Aorta (tissue), 5 donors: ENCODE data around the gene KRTAP2-4. TPM values are rescaled to one million over a fixed set of nuclear protein-coding genes. Genes with fewer than 3 reads are reported as not detected.
A peak's percentile ranks its signal among the peaks of the same experiment; 100 is the strongest.
"Not testable (repeated sequence)": the region's sequence is repeated elsewhere in the genome, so short reads cannot be mapped to it uniquely, and the experiment has no call there.

Experiments
- ATAC-seq: fragments of 200-7000 bp; cut with Tn5 transposase; one replicate; pipeline ENCODE4 v1.9.1; 2022; ENCODE audit warnings: moderate library complexity; ENCODE audit not compliant: low FRiP score
- DNase-seq, 2 donors: peaks; one replicate each; pipeline ENCODE4 v3.0.0-alpha.2; 2020
- H3K27ac ChIP-seq, 2 donors: one replicate each; pipeline ENCODE4 v1.5.1; 2013; ENCODE audit warnings: low read length in 2 of 2, mild to moderate bottlenecking in 2 of 2, moderate library complexity in 2 of 2, control low read depth in 1 of 2, inconsistent platforms in 1 of 2, low read depth in 1 of 2
- H3K27me3 ChIP-seq, 2 donors: one replicate each; pipeline ENCODE4 v1.6.1; 2013; ENCODE audit warnings: control low read depth in 1 of 2, low read length in 1 of 2, mild to moderate bottlenecking in 1 of 2, moderate library complexity in 1 of 2; ENCODE audit not compliant: insufficient read depth in 2 of 2, control insufficient read depth in 1 of 2
- H3K36me3 ChIP-seq, 2 donors: one replicate each; pipeline ENCODE4 v1.6.1; 2013; ENCODE audit warnings: control low read depth in 1 of 2, low read length in 1 of 2, mild to moderate bottlenecking in 1 of 2; ENCODE audit not compliant: insufficient read depth in 2 of 2, control insufficient read depth in 1 of 2
- H3K4me1 ChIP-seq, 2 donors: one replicate each; pipeline ENCODE4 v1.6.1; 2013; ENCODE audit warnings: low read length in 2 of 2, control low read depth in 1 of 2, mild to moderate bottlenecking in 1 of 2, moderate library complexity in 1 of 2; ENCODE audit not compliant: insufficient read depth in 2 of 2, control insufficient read depth in 1 of 2
- H3K4me3 ChIP-seq, 2 donors: one replicate each; pipeline ENCODE4 v1.5.1; 2013; ENCODE audit warnings: low read length in 2 of 2, control low read depth in 1 of 2, mild to moderate bottlenecking in 1 of 2
- H3K9me3 ChIP-seq: one replicate; pipeline ENCODE4 v1.6.1; 2013; ENCODE audit warnings: mild to moderate bottlenecking, low read length; ENCODE audit not compliant: control insufficient read depth
- WGBS, 2 donors: extraction: QIAGEN DNeasy Blood & Tissue Kit; methylation state at CpG; one replicate each; pipeline ENCODE4 v1.1.7; 2013; 5-methylcytosine and 5-hydroxymethylcytosine counted together
- intact Hi-C, 2 donors: fragments of 100-400 bp; cut with DNase I; formaldehyde crosslinking; loops; one replicate each; pipeline versions ENCODE4 v1.14.2 to v1.15.0; 2022
- polyA plus RNA-seq, 2 donors: library from polyadenylated mRNA; stranded (reverse); fragments of 200-250 nt; gene quantifications; one replicate each; pipeline ENCODE4 v1.2.3, GENCODE V29; 2013
- total RNA-seq, 2 donors: library from RNA; stranded (reverse); fragmentation: NEBNext Ultra II Directional; extraction: Animal tissue kit (Norgen Biotek cat#: 25700); gene quantifications; one replicate each; pipeline ENCODE4 v1.2.1, GENCODE V29; 2021
- donor health status: healthy with polysubstance abuse.
- donor health status: Bipolar disorder and iron deficiency.
- donor health status: DM: no; HTN: no; CAD: no.
- donor health status: DM: no; HTN: no; CAD: no.
- donor health status: DM: yes; HTN: yes; CAD: no.

Gene KRTAP2-4
- total and polyA plus RNA-seq, 4 donors = not detected

DNA sequence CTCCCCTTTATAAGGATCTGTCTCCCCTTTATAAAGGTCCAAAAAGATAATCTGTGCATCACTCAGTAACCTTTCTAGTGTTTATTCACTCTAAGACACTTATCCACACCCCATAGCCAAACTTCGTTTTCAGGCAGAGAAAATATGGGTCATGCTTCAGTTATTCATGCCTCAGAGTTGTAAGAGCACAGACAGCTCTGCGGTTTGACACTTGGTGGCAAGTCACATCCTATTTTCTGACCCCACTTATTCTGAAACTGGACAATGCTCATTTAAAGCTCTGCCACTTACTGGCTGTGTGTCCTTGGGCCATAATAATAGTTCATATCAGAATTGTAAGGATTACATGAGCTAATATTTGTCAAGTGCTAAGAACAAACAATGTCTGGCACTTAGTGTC is 16.6 kb downstream of the KRTAP2-4 start:
- DNase-seq (no peak), ATAC-seq (no peak)
- H3K4me3 ChIP-seq = no peak overlapping the region
- no peaks in the 10 kb centered on the region for H3K27me3 ChIP-seq
- no peaks in the 10 kb centered on the region for H3K9me3 ChIP-seq
- H3K4me1 ChIP-seq = no peaks in the 10 kb centered on the region
- H3K36me3 ChIP-seq = no peaks in the 10 kb centered on the region
- intact Hi-C loops = no loop called here
- WGBS, 2 donors = 29 to 35% methylated on average over 2 of the region's 2 CpGs
- H3K27ac ChIP-seq = no peak overlapping the region

GRCh38 chr17:41048441-41048840 is 17.2 kb downstream of the KRTAP2-4 start:
- DNase-seq = no peak
- Histone ChIP-seq H3K27me3 (no peaks in the 10 kb centered on the region), H3K9me3 (no peaks in the 10 kb centered on the region), H3K4me3 (no peak overlapping the region), H3K36me3 (no peaks in the 10 kb centered on the region), H3K27ac (no peak overlapping the region), H3K4me1 (no peaks in the 10 kb centered on the region)
- no peak for ATAC-seq
- intact Hi-C loops = no loop called here
- 45 to 51% methylated on average over 7 of the region's 7 CpGs for WGBS, 2 donors

- peak; percentile 52 for ATAC-seq
- intact Hi-C loops, H3K9me3 ChIP-seq, H3K36me3 ChIP-seq, H3K27me3 ChIP-seq, H3K27ac ChIP-seq, H3K4me3 ChIP-seq, H3K4me1 ChIP-seq, DNase-seq: not testable (repeated sequence)
- 44 to 46% methylated on average over 8 to 10 of the region's 33 CpGs for WGBS, 2 donors
Observed at GRCh38 chr17:41046735-41047465, 18.8 kb downstream of the KRTAP2-4 start, which contains the start of gene KRTAP2-1. Gene KRTAP2-1, minus strand, starts transcription at chr17:41047316. Its CDS starts 49 bp downstream, at chr17:41047267.

DNA sequence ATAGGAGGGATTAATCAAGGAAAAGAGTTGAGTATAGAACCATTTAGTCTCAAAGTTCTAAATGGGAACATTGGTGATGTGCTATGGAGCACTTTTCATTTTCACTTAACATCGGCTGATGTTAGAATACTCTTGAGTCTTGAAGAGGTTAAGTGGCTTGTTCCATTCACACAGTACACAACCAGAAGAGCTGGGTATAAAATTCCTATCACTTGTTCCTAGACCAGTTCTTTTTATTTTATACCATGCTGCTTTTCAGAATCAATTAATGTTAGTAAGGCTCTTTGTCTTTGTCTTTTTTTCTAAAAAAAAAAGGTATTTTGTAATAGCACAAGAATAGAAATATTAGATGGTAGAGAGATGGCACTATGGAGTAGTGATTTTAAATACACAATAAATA is 22.7 kb downstream of the KRTAP2-4 start:
- no peak overlapping the region for H3K27ac ChIP-seq
- ATAC-seq = no peak
- 96 to 97% methylated on average over 1 of the region's 1 CpG for WGBS, 2 donors

GRCh38 chr17:41040783-41041571 is 24.7 kb downstream of the KRTAP2-4 start, which contains the start of gene KRTAP1-1:
Gene KRTAP1-1, minus strand, starts transcription at chr17:41041450. Its CDS starts 53 bp downstream, at chr17:41041397.
- intact Hi-C loops, ATAC-seq: not testable (repeated sequence)
- WGBS, 2 donors = 47 to 54% methylated on average over 11 to 14 of the region's 14 CpGs

More for the DNA sequence above, 22.7 kb downstream of the KRTAP2-4 start:
- no peak overlapping the region for H3K4me3 ChIP-seq
- H3K27me3 ChIP-seq = no peaks in the 10 kb centered on the region
- no peaks in the 10 kb centered on the region for H3K36me3 ChIP-seq
- intact Hi-C loops = no loop called here
- DNase-seq = no peak
- H3K9me3 ChIP-seq = no peaks in the 10 kb centered on the region
- H3K4me1 ChIP-seq = no peaks in the 10 kb centered on the region

DNA sequence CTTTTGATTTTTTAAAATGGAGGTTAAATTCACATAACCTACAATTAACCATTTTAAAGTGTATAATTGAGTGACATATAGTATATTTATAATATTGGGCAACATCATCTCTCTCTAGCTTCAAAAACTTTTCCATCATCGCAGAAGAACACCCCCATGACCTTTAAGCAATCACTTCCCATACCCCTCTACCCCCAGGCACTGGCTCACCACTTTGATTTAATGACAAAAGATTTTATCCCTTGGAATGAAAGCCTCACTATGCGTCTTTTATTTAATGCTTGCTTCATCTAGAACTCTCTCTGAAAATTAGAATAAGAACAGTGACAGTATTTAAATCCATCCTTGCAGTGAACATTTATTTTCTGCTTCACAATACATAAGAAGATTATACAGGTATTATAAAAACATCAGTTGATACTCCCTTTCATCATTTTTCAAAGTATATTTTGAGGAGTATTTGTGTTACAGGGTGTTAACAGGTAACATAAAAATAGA is 27.8 kb downstream of the KRTAP2-4 start:
- H3K4me1 ChIP-seq = no peaks in the 10 kb centered on the region
- H3K27me3 ChIP-seq = no peaks in the 10 kb centered on the region
- no peaks in the 10 kb centered on the region for H3K36me3 ChIP-seq
- intact Hi-C loops = no loop called here
- H3K9me3 ChIP-seq = no peaks in the 10 kb centered on the region
- WGBS, 2 donors = 63 to 68% methylated on average over 2 of the region's 2 CpGs
- no peak overlapping the region for H3K27ac ChIP-seq
- DNase-seq (no peak), ATAC-seq (no peak)
- no peak overlapping the region for H3K4me3 ChIP-seq

More at GRCh38 chr17:41040783-41041571, 24.7 kb downstream of the KRTAP2-4 start, which contains the start of gene KRTAP1-1:
- H3K4me3 ChIP-seq, H3K27me3 ChIP-seq, DNase-seq, H3K4me1 ChIP-seq, H3K36me3 ChIP-seq, H3K27ac ChIP-seq, H3K9me3 ChIP-seq: not testable (repeated sequence)

GRCh38 chr17:41034346-41034935 is 31.2 kb downstream of the KRTAP2-4 start, which contains the start of gene KRTAP1-3:
Gene KRTAP1-3, minus strand, starts transcription at chr17:41034874. Its CDS starts 53 bp downstream, at chr17:41034821.
- H3K27ac ChIP-seq, intact Hi-C loops: not testable (repeated sequence)
- WGBS, 2 donors = 75 to 79% methylated on average over 7 to 10 of the region's 10 CpGs

DNA sequence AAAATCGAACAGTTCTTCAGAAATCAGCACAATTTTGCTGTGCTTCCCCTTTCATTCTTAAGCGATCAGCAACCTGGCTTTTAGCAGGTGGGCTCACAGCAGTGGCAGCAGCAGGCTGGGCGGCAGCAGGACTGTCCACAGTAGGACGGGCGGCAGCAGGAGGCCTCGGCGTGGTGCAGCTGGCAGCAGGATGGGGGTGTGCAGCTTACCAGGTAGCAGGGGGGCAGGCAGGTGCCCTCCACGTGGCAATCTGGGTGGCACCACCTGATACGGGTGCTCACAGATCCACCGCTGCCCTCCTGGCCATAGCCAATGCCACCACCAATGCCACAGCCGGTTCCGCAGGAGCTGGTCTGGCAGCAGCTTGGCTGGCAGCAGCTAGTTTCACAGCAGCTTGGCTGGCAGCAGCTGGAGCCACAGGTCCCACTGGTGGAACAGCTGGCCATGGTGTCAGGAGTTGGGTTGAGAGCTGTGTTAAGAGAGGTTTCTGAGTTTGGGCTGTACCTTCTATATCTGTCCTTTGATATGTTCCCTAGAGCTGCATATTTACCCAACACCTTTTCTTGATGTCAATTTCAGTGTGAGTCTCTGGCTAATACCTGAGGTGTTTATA is 35.9 kb downstream of the KRTAP2-4 start, which contains the start of gene KRTAP1-4:
KRTAP1-4 (minus strand) TSS at position 563 of the 613 bp plus-strand sequence; CDS start at position 446, 117 bp downstream.
- DNase-seq = no peak
- Histone ChIP-seq H3K27ac (no peak within 1 kb of the TSS), H3K9me3 (no peaks in the 10 kb centered on the region), H3K4me3 (no peak within 1 kb of the TSS), H3K4me1 (no peaks in the 10 kb centered on the region), H3K36me3 (no peaks in the 10 kb centered on the region), H3K27me3 (no peaks in the 10 kb centered on the region)
- WGBS, 2 donors = 79 to 83% methylated on average over 12 of the region's 12 CpGs
- intact Hi-C loops = no loop called here
- no peak for ATAC-seq

More at GRCh38 chr17:41034346-41034935, 31.2 kb downstream of the KRTAP2-4 start, which contains the start of gene KRTAP1-3:
- not testable (repeated sequence) for ATAC-seq, H3K4me3 ChIP-seq, DNase-seq, H3K4me1 ChIP-seq, H3K36me3 ChIP-seq, H3K27me3 ChIP-seq, H3K9me3 ChIP-seq
